H9 (cell line): ENCODE data around the gene TMEM201. TPM values are rescaled to one million over a fixed set of nuclear protein-coding genes. Genes with fewer than 3 reads are reported as not detected.
A peak's percentile ranks its signal among the peaks of the same experiment; 100 is the strongest.

Source experiments
- DNase-seq: peaks from one replicate; pipeline ENCODE4 v3.0.0-alpha.2; 2017
- H2AFZ ChIP-seq: one replicate; pipeline ENCODE4 v1.6.1; 2013; ENCODE audit warnings: mild to moderate bottlenecking, low read length, control low read depth, moderate library complexity
- H2AK5ac ChIP-seq: 2 replicates; pipeline ENCODE4 v1.6.1; 2013; ENCODE audit warnings: low read length, control low read depth, mixed read lengths; ENCODE audit not compliant: insufficient read length
- H2BK120ac ChIP-seq: one replicate; pipeline ENCODE4 v1.6.1; 2013; ENCODE audit warnings: low read depth, mild to moderate bottlenecking, low read length, control low read depth, inconsistent platforms; ENCODE audit not compliant: poor library complexity, severe bottlenecking
- H2BK12ac ChIP-seq: 2 replicates; pipeline ENCODE4 v1.6.1; 2013; ENCODE audit warnings: low read length, control low read depth, mixed read lengths, low read depth; ENCODE audit not compliant: insufficient read length
- H2BK15ac ChIP-seq: 2 replicates; pipeline ENCODE4 v1.6.1; 2013; ENCODE audit warnings: low read depth, low read length, control low read depth
- H2BK20ac ChIP-seq: one replicate; pipeline ENCODE4 v1.6.1; 2013; ENCODE audit warnings: low read depth, mild to moderate bottlenecking, low read length, control low read depth, inconsistent platforms; ENCODE audit not compliant: poor library complexity, severe bottlenecking
- H2BK5ac ChIP-seq: 2 replicates; pipeline ENCODE4 v1.6.1; 2013; ENCODE audit warnings: low read length, control low read depth, mixed read lengths; ENCODE audit not compliant: insufficient read length
- H3K14ac ChIP-seq: 2 replicates; pipeline ENCODE4 v1.6.1; 2013; ENCODE audit warnings: low read length, control low read depth; ENCODE audit not compliant: insufficient read depth
- H3K18ac ChIP-seq: 2 replicates; pipeline ENCODE4 v1.6.1; 2013; ENCODE audit warnings: low read depth, mild to moderate bottlenecking, mixed read lengths, low read length, control low read depth; ENCODE audit not compliant: insufficient read length
- H3K23ac ChIP-seq: 2 replicates; pipeline ENCODE4 v1.6.1; 2013; ENCODE audit warnings: low read length, control low read depth, mixed read lengths, low read depth; ENCODE audit not compliant: insufficient read length
- H3K23me2 ChIP-seq: 2 replicates; pipeline ENCODE4 v1.6.1; 2013; ENCODE audit warnings: low read depth, mild to moderate bottlenecking, mixed read lengths, low read length, control low read depth; ENCODE audit not compliant: insufficient read length, poor library complexity, severe bottlenecking
- H3K27ac ChIP-seq: 2 replicates; pipeline ENCODE4 v1.5.1; 2013; ENCODE audit warnings: low read length, control low read depth, mixed read lengths, low read depth; ENCODE audit not compliant: insufficient read length
- H3K27me3 ChIP-seq: 2 replicates; pipeline ENCODE4 v1.6.1; 2013; ENCODE audit warnings: low read length, control low read depth, inconsistent platforms; ENCODE audit not compliant: insufficient read depth
- H3K4ac ChIP-seq: 2 replicates; pipeline ENCODE4 v1.6.1; 2013; ENCODE audit warnings: low read depth, mild to moderate bottlenecking, control low read depth, inconsistent platforms, low read length, moderate library complexity
- H3K4me1 ChIP-seq: 2 replicates; pipeline ENCODE4 v1.6.1; 2013; ENCODE audit warnings: low read length, control low read depth, inconsistent platforms; ENCODE audit not compliant: insufficient read depth
- H3K4me2 ChIP-seq: 2 replicates; pipeline ENCODE4 v1.6.1; 2013; ENCODE audit warnings: low read length, control low read depth, mixed read lengths; ENCODE audit not compliant: insufficient read length, insufficient read depth
- H3K56ac ChIP-seq: 2 replicates; pipeline ENCODE4 v1.6.1; 2013; ENCODE audit warnings: low read depth, mild to moderate bottlenecking, mixed read lengths, low read length, control low read depth; ENCODE audit not compliant: insufficient read length
- H3K79me1 ChIP-seq: 2 replicates; pipeline ENCODE4 v1.6.1; 2013; ENCODE audit warnings: low read depth, mild to moderate bottlenecking, moderate library complexity, low read length, control low read depth, inconsistent platforms; ENCODE audit not compliant: insufficient read depth, poor library complexity, severe bottlenecking
- H3K79me2 ChIP-seq: 2 replicates; pipeline ENCODE4 v1.6.1; 2013; ENCODE audit warnings: low read length, control low read depth, inconsistent platforms; ENCODE audit not compliant: insufficient read depth
- H3K9ac ChIP-seq: 2 replicates; pipeline ENCODE4 v1.6.1; 2013; ENCODE audit warnings: low read length, control low read depth, mixed read lengths; ENCODE audit not compliant: insufficient read length; ENCODE audit errors: extremely low read depth
- H3K9me3 ChIP-seq: one replicate; pipeline ENCODE4 v1.6.1; 2013; ENCODE audit warnings: low read depth, low read length, inconsistent platforms; ENCODE audit not compliant: control insufficient read depth
- H3T11ph ChIP-seq: one replicate; pipeline ENCODE4 v1.6.1; 2013; ENCODE audit warnings: mild to moderate bottlenecking, low read length, control low read depth, inconsistent platforms
- H4K20me1 ChIP-seq: one replicate; pipeline ENCODE4 v1.6.1; 2013; ENCODE audit not compliant: control insufficient read depth, insufficient read length, insufficient read depth
- H4K5ac ChIP-seq: 2 replicates; pipeline ENCODE4 v1.6.1; 2013; ENCODE audit warnings: low read depth, mild to moderate bottlenecking, mixed read lengths, low read length, control low read depth; ENCODE audit not compliant: insufficient read length
- H4K8ac ChIP-seq: replicated peaks from 2 replicates; pipeline ENCODE4 v1.6.1; 2013; ENCODE audit warnings: low read length, control low read depth, mixed read lengths, low read depth; ENCODE audit not compliant: insufficient read length
- H4K91ac ChIP-seq: 2 replicates; pipeline ENCODE4 v1.6.1; 2013; ENCODE audit warnings: low read depth, mild to moderate bottlenecking, moderate library complexity, mixed read lengths, low read length, control low read depth; ENCODE audit not compliant: insufficient read length
- H3K27ac Mint-ChIP-seq, 3 experiments: 2 replicates in 2 of 3; 3 replicates in 1 of 3; pipeline ENCODE4 v1.8.0; 2020 to 2021; ENCODE audit warnings: mixed read lengths in 3 of 3, mild to moderate bottlenecking in 1 of 3, moderate library complexity in 1 of 3
- H3K27me3 Mint-ChIP-seq: 2 replicates; pipeline ENCODE4 v1.8.0; 2021; ENCODE audit warnings: low read depth, mild to moderate bottlenecking, moderate library complexity, mixed read lengths
- H3K36me3 Mint-ChIP-seq, 3 experiments: 2 replicates in 2 of 3; 3 replicates in 1 of 3; pipeline ENCODE4 v1.8.0; 2020 to 2021; ENCODE audit warnings: low read depth in 3 of 3, mixed read lengths in 3 of 3; ENCODE audit not compliant: insufficient read depth in 1 of 3
- H3K4me1 Mint-ChIP-seq, 2 experiments: 2 replicates each; pipeline ENCODE4 v1.8.0; 2020; ENCODE audit warnings: mixed read lengths in 2 of 2
- H3K4me3 Mint-ChIP-seq, 2 experiments: 2 replicates in 1 of 2; 3 replicates in 1 of 2; pipeline ENCODE4 v1.8.0; 2020 to 2021; ENCODE audit warnings: mild to moderate bottlenecking in 2 of 2, mixed read lengths in 2 of 2, moderate library complexity in 1 of 2
- H3K9me3 Mint-ChIP-seq, 2 experiments: 2 replicates in 1 of 2; 3 replicates in 1 of 2; pipeline ENCODE4 v1.8.0; 2020; ENCODE audit warnings: mild to moderate bottlenecking in 2 of 2, mixed read lengths in 2 of 2, moderate library complexity in 1 of 2
- CTCF ChIP-seq: fragments of 200-600 bp; sonication (generic); conservative IDR thresholded peaks from 3 replicates; pipeline ENCODE4 v1.8.0; 2021; ENCODE audit warnings: antibody characterized with exemption, mild to moderate bottlenecking
- WGBS: extraction: QIAGEN DNeasy Blood & Tissue Kit; methylation state at CpG from one replicate; pipeline ENCODE4 v1.1.7; 2013; ENCODE audit warnings: missing lambda C conversion rate, low lambda C conversion rate, mixed read lengths; ENCODE audit not compliant: insufficient read length; ENCODE audit errors: extremely low coverage; 5-methylcytosine and 5-hydroxymethylcytosine counted together
- total RNA-seq: library from RNA; stranded (reverse); gene quantifications from 2 replicates; pipeline ENCODE4 v1.2.1, GENCODE V29; 2021

The TMEM201 gene
- total RNA-seq, 1 experiment from 2014 or later, result 31.0 TPM

DNA sequence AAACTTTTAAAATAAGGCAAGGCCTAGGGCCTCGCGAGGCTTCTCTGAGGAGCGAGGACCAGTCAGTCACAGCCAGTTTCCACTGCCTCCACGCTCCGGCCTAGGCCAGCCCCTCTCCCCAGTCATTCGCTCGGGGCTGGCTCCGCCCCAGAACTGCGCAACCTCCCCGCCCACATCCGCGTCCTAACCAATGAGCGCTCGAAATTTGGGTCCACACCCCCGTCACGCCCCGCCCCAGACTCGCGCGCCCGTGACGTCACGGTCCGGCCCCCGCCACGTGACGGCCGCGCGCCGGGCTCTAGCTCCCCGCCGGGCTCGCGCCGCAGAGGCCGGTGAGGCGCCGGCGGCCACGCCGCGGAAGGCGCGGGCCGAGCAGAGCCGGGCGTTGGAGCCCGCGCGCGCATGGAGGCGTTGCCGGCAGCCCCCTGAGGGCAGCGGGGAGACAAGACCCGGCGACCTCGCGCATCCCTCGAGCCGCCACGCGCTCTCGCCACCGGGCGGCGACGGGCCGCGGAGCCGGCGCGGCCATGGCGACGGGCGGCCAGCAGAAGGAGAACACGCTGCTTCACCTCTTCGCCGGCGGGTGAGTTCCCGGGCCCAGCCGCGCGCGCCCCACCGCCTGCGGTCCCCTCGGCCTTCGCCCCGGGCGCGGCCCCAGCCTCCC, 49.4 kb upstream of the TMEM201 start, which contains the start of gene SLC25A33:
Gene SLC25A33 (plus strand): TSS at position 301 of the 664 bp plus-strand sequence. CDS start 227 bp downstream, at position 528.
- H3K79me2 ChIP-seq, result peaks cover 23% of the 10 kb centered on the region; the same call in 1 of the 2 replicates
- no peak within 1 kb of the TSS; the same call in 1 of the 2 replicates for H3K4ac ChIP-seq
- no peak within 1 kb of the TSS for H3T11ph ChIP-seq
- H2AFZ ChIP-seq, result no peak within 1 kb of the TSS
- H3K27me3 ChIP-seq, result no peaks in the 10 kb centered on the region
- H3K9me3 Mint-ChIP-seq, result no peaks in the 10 kb centered on the region
- H3K4me1 Mint-ChIP-seq, result peaks cover 18 to 20% of the 10 kb centered on the region in 2 experiments
- H3K4me1 ChIP-seq, result 0 out of 2 replicates have a peak, but pooled peaks cover 2% of the 10 kb centered on the region
- H3K27me3 Mint-ChIP-seq, result peaks cover 6% of the 10 kb centered on the region
- peak within 1 kb of the TSS; percentile 44 for H3K18ac ChIP-seq
- no peak within 1 kb of the TSS for H2BK5ac ChIP-seq
- peak within 1 kb of the TSS; percentile 90 to 97 for H3K4me3 Mint-ChIP-seq
- peak within 1 kb of the TSS; percentile 69 for H3K4me2 ChIP-seq
- no CpG with 5 or more reads among the region's 92 CpGs for WGBS
- no peak within 1 kb of the TSS for H3K56ac ChIP-seq
- H4K8ac ChIP-seq, result no peak within 1 kb of the TSS
- H2AK5ac ChIP-seq, result no peak within 1 kb of the TSS
- DNase-seq, result peak; percentile 96
- H2BK120ac ChIP-seq, result no peak within 1 kb of the TSS
- H2BK20ac ChIP-seq, result no peak within 1 kb of the TSS
- no peak for TF ChIP-seq CTCF
- peak within 1 kb of the TSS; percentile 50 for H3K9ac ChIP-seq
- no peak within 1 kb of the TSS for H3K27ac ChIP-seq
- H3K79me1 ChIP-seq, result no peaks in the 10 kb centered on the region
- H4K5ac ChIP-seq, result no peak within 1 kb of the TSS
- peaks cover 10 to 13% (median 12%) of the 10 kb centered on the region in 3 experiments for H3K36me3 Mint-ChIP-seq
- no peak within 1 kb of the TSS for H3K23ac ChIP-seq
- H2BK12ac ChIP-seq, result no peak within 1 kb of the TSS
- H4K91ac ChIP-seq, result no peak within 1 kb of the TSS
- H3K9me3 ChIP-seq, result no peaks in the 10 kb centered on the region
- H3K23me2 ChIP-seq, result no peaks in the 10 kb centered on the region
- no peak within 1 kb of the TSS for H2BK15ac ChIP-seq
- peak within 1 kb of the TSS; percentile 4 for H3K14ac ChIP-seq
- no peaks in the 10 kb centered on the region for H4K20me1 ChIP-seq
- H3K27ac Mint-ChIP-seq, result peak within 1 kb of the TSS; percentile 57 to 86 (median 65); a peak in 6 of 7 replicates
